ENCODE measurements around the gene SMYD2. TPM values are rescaled to one million over a fixed set of nuclear protein-coding genes. Genes with fewer than 3 reads are reported as not detected.

SMYD2 gene
- total RNA-seq, 1 donor from 2014 or later: 41.6 TPM

- TF ChIP-seq CTCF (IDR thresholded peaks at IDR 0.05): no peak
- ATAC-seq (no peak), DNase-seq (no peak)
- Histone ChIP-seq H3K36me3 (no peaks in the 10 kb centered on the region), H3K27me3 (ENCODE audit: low read depth) (no peaks in the 10 kb centered on the region), H3K4me3 (no peak overlapping the region), H3K4me1 (no peaks in the 10 kb centered on the region), H3K9me3 (no peaks in the 10 kb centered on the region), H3K27ac (no peak overlapping the region)
- intact Hi-C loops (cut with DNase I): no loop called here
Measured at GRCh38 chr1:214300149-214300780, 19.3 kb downstream of the SMYD2 start.

GRCh38 chr1:214301526-214301925, 20.6 kb downstream of the SMYD2 start:
- no peak for ATAC-seq
- intact Hi-C loops (cut with DNase I): no loop called here
- no peak overlapping the region for H3K27ac ChIP-seq

GRCh38 chr1:214303141-214303930, 22.4 kb downstream of the SMYD2 start:
- Histone ChIP-seq H3K9me3 (no peaks in the 10 kb centered on the region), H3K4me3 (no peak overlapping the region), H3K36me3 (no peaks in the 10 kb centered on the region), H3K27ac (no peak overlapping the region), H3K4me1 (no peaks in the 10 kb centered on the region), H3K27me3 (ENCODE audit: low read depth) (no peaks in the 10 kb centered on the region)
- ATAC-seq: no peak
- TF ChIP-seq CTCF (IDR thresholded peaks at IDR 0.05): no peak
- DNase-seq: no peak
- intact Hi-C loops (cut with DNase I): no loop called here

More at GRCh38 chr1:214301526-214301925, 20.6 kb downstream of the SMYD2 start:
- Histone ChIP-seq H3K36me3 (no peaks in the 10 kb centered on the region), H3K9me3 (no peaks in the 10 kb centered on the region), H3K4me3 (no peak overlapping the region), H3K27me3 (ENCODE audit: low read depth) (no peaks in the 10 kb centered on the region), H3K4me1 (no peaks in the 10 kb centered on the region)
- no peak for TF ChIP-seq CTCF (IDR thresholded peaks at IDR 0.05)
- no peak for DNase-seq

GRCh38 chr1:214305164-214305751, 24.3 kb downstream of the SMYD2 start:
- DNase-seq: no peak
- Histone ChIP-seq H3K4me3 (no peak overlapping the region), H3K36me3 (no peaks in the 10 kb centered on the region), H3K4me1 (peaks cover 6% of the 10 kb centered on the region), H3K9me3 (no peaks in the 10 kb centered on the region), H3K27me3 (ENCODE audit: low read depth) (no peaks in the 10 kb centered on the region), H3K27ac (no peak overlapping the region)
- TF ChIP-seq CTCF (IDR thresholded peaks at IDR 0.05): no peak
- intact Hi-C loops (cut with DNase I): no loop called here
- no peak for ATAC-seq

GRCh38 chr1:214306269-214306668, 25.3 kb downstream of the SMYD2 start:
- Histone ChIP-seq H3K4me1 (peaks cover 14% of the 10 kb centered on the region), H3K9me3 (no peaks in the 10 kb centered on the region), H3K36me3 (no peaks in the 10 kb centered on the region), H3K27me3 (ENCODE audit: low read depth) (no peaks in the 10 kb centered on the region), H3K27ac (no peak overlapping the region), H3K4me3 (no peak overlapping the region)
- DNase-seq (no peak), ATAC-seq (no peak)
- intact Hi-C loops (cut with DNase I): no loop called here
- TF ChIP-seq CTCF (IDR thresholded peaks at IDR 0.05): no peak

Measured in lower lobe of right lung (tissue), 2 donors.